Fibroblast of skin of right biceps (primary cell): ENCODE measurements around the gene EHD1.
"Not testable (repeated sequence)": the region's sequence is repeated elsewhere in the genome, so short reads cannot be mapped to it uniquely, and the experiment has no call there.

Source experiments
- DNase-seq: peaks from one replicate; pipeline ENCODE4 v3.0.0-alpha.2; 2013

The EHD1 gene

DNA sequence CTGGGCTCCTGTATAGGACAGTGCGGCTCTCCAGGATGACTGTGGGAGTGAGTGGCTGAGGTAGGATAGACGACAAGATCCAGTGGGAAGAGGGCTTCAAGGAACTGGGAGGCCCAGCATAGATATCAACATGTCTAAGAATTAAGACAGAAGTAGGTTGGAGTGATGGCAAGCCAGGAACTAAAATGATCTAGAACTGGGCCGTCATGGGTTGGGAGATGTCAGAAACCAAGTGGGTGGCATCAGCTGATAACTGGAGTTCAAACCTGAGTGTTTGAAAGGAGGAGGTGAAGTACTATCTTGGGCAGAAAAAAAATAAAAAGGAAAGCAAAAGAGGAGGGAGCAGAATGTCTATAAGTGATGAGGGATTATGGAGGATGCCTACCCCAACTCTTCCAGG, 60.9 kb downstream of the EHD1 start:
- no peak for DNase-seq

DNA sequence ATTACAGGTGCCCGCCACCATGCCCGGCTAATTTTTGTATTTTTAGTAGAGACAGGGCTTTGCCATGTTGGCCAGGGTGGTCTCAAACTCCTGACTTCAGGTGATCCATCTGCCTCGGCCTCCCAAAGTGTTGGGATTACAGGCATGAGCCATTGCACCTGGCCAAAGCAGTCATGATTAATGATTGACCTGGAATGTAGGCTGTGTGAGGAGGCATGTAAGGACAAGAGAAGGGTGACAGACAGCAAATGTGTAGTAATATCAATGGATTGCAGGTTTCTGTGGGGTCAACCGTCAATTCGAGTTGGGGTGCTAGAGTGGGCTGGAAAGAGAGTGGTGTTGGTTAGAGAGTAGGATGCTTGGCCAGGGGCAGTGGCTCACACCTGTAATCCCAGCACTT, 63.0 kb downstream of the EHD1 start:
- not testable (repeated sequence) for DNase-seq

DNA sequence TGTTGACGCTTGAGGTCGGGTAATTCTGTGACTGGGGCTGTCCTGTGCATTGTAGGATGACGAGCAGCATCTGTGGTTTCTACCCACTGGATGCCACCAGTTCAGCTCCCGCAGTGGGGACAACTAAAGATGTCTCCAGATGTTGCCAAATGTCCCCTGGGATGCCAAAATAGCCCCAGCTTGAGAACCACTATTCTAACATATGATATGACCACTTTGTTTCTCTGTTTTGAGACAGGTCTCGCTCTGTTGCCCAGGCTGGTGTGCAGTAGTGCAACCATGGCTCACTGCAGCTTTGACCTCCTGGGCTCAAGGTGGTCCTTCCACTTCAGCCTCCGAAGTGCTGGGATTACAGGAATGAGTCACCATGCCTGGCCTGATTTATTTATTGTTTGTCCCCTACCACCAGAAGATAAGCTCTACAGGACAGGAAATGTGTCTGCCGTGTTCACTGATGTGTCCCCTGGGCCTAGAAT, 63.7 kb downstream of the EHD1 start:
- no peak for DNase-seq

DNA sequence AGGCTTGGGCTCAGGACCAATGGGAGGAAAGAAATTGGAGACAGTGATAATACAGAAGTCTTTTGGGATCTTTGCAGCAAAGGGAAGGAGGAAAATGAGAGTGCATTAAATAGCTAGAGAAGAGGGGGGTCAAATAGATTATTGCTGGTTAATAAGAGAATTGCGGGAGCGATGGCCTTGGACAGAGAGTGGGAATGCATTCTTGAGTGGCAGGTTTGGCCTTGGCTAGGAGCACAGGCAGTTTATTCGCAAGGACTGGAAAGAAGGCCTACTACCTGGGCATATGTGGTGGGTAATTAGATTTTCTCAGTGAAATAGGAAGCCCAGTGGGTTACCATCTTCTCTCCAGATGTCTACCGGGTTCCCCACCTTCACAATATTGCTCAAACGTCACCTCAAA, 64.6 kb downstream of the EHD1 start:
- no peak for DNase-seq

DNA sequence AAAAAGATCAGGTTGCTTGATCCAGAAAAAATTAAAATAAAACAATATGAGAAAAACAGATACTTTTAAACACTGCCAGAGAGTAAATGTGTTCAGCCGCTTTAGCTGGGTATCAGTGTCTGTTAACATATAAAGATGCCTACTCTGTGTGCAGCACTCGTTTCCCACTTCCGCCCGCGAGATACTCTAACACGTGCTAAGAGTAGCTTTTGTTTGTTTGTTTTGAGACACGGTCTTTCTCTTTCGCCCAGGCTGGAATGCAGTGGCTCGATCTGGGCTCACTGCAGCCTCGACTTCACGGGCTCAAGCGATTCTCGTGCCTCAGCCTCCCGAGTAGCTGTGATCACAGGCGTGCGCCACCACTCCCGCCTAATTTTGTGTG, 67.5 kb downstream of the EHD1 start:
- no peak for DNase-seq

DNA sequence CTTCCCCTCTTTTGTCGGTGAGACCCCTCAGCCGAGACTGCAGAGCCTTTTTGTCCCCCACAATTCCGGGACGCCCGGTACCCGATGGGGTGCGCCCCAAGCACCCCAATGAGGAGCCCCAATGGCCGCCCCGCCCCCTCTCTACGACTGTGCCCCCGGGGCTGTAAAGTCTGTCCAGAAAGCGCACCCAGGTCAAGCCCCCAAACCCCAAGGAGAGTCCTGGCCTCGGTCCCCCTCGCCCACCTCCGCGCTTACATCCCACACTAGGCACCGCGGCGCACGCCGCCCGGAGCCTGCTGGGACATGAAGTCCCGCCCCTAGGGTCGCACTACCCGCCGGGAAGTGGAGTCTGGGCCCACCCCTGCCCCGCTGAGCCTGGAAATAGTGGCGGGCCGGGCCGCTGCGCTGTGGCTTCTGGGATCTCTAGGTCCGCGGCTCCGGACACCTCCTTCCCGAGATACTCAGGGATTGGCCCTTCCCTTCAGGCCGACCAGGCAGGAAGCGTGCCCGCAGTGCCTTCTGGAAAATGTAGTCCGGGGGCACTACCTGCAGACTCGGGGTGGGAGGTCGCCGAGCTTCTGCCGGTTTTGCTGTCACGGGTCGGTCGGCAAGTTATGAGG, 68.0 kb downstream of the EHD1 start, which contains the start of gene MEN1:
Gene MEN1, minus strand, starts transcription at position 281 of the 620 bp plus-strand sequence. CDS start 442 bp downstream, outside the sequence.
- peak; percentile 96 for DNase-seq

DNA sequence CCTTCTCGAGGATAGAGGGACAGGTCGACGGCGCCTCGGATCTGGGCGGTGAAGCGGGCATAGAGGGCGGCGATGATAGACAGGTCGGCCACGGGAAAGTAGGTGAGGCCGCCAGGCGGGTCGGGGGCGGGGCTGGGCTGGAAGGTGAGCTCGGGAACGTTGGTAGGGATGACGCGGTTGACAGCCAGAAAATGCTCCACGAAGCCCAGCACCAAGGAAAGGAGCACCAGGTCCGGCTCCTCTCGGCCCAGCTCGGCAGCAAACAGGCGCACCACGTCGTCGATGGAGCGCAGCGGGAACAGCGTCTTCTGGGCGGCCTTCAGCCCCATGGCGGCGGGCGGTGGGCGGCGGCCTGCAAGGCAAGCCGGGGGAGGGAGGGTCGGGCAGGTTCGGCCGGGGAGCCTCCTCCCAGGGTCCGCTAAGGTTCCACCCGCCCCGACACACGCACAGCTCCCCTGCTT, 68.6 kb downstream of the EHD1 start:
- DNase-seq, result no peak

DNA sequence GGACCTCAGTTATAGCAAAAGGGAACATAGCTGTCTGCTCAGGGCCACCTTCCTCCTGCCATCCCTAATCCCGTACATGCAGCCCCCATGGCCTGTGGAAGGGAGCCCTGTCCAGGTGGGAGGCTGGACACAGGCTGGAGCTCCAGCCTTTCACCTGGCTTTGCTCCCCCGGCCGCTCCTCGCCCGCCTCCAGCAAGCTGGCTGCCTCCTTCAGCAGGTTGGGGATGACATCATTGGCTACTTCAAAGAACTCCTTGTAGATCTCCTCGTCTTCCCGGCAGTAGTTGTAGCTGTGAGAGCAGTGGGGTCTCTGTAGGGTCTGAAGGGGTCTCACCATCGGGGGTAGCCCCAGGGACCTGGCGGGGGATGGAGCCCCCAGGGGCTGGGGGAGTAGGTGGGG, 72.9 kb downstream of the EHD1 start:
- DNase-seq, result no peak

DNA sequence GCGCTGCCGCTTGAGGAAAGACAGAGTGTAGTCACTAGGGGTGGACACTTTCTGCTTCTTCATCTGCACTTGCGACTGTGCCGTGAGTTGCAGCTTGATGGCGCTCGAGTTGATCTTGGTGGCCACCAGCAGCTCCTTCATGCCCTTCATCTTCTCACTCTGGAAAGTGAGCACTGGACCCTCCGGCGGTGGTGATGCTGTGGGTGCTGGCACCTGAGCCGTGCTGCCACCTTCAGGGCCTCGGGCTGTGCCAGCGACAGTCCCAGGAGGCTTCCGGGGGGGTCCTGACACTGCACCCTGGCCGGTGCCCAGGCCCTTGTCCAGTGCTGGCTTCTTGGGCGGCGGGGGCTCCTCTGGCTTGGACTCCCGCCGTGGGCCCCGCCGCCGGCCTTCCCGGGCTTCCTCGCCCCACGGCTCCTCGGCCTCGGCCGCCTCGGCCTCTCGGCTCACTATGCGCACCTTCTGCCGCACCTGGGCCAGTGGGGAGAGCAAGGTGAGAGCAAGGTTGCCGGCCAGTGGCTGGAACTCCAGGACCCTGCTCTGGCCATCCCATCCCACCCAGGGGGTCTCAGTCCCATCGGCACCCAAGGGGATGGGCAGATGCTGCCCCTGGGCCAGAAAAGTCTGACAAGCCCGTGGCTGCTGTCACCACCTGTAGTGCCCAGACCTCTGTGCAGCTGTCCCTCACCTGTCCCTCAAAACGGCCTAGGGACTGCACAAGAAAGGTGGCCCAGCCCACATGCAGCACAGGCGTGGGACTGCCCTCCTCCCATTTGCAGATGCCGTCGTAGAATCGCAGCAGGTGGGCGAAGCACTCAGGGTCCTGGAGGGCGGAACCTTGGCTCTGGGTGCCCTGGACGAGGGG, 73.8 kb downstream of the EHD1 start:
- DNase-seq, result no peak

DNA sequence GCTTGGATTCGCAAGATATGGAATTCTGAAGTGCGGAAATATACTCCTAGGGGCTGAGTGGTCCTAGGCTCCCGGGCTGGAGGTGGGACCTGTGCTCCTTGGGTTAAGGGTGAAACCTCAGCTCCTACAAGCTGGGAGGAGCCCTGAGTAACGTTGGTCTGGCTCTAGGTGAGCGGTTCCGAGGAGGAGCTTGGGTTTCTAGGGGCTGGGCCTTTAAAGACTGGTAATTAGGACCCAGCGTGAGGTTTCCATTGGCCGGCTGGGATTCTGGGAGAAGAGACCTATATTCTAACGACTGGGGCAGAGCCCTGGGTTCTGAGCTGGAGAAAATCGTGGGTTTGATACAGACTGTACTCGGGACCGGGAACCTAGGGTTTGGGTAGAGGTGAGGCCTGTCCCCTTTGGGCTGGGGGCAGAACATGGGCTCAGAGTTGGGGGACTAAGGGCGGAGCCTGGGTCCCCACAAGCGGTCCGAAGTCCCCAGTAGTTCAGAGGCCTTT, 74.5 kb downstream of the EHD1 start:
- no peak for DNase-seq

DNA sequence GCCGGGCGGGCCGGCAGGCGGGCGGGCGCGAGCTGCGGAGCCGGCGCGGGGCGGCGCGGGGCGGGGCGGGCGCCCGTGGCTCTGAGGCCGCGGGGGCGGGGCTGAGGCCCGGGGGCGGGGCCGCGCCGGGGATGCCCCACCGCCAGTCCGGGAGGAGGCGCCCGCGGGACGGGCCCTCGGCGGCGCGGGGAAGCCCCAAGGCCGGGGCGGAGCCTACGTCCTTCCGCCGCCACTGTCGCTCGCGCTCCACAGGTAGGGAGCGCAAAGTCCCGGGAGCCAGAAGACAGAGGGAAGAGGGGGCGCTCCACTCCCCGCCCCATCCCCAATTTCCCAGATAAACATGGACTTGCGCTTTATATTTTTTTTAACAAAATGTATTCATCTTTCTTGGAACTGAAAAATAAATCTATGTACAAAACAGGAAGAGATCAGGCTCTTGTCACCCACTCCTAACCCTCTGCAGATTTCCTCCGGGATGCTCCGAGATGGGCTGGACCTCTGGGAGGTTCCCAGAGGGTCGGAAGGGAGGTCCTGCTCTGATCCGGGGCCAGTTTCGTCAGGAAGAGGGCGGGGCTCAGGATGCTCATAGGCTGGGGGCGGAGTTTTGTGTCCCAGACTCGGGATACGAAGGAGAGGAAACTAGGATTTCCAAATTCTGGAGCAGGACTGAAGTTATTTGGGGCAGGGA, 75.1 kb downstream of the EHD1 start, which contains the start of gene MAP4K2:
Gene MAP4K2, minus strand, starts transcription at position 57 of the 688 bp plus-strand sequence. CDS start 65 bp downstream, outside the sequence.
- DNase-seq, result peak; percentile 83

DNA sequence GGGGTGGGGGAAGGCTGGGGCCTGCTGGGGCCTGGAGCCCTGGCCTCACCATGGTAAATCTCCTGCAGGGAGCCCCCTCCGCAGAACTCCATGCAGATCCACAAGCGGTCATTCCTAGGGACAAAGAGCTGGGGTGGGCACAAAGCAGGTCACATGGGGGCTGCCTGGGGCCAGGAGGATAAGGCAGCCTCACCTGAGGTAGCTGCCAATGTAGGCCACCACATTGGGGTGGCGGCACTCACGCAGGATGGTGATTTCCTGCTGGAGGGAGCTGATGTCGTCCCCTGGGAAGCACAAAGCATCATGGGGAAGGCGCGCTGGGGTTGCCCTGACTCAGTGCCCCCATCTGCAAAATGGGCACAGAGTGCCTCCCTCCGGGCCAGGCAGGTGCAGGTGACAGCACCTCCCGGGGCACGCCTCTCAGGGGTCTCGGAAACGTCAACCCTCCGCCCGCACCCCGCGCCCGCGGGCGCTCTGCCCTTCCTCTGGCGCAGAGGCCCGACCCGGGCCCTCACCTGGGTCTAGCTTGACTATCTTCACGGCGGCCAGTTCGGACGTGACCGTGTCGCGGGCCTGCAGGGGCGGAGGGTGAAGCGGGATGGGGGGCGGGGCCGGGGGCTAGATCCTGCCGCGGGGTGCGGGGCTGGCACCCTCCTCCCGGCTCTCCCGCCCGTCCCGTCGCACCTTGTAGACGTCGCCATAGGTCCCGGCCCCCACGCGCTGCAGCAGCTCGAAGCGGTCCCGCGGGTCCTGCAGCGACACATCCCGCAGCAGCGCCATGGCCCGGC, 75.9 kb downstream of the EHD1 start:
- no peak for DNase-seq
